ENCODE results near the gene EPS8L3.
"Not testable (repeated sequence)": the region's sequence is repeated elsewhere in the genome, so short reads cannot be mapped to it uniquely, and the experiment has no call there.

EPS8L3 gene

GRCh38 chr1:109714661-109715372 lies 48.9 kb downstream of the EPS8L3 start:
- no peak for DNase-seq (ENCODE audit: low read depth)
- no peak overlapping the region for H3K4me3 ChIP-seq (ENCODE audit: low read length)
- TF ChIP-seq, protein P1, sequence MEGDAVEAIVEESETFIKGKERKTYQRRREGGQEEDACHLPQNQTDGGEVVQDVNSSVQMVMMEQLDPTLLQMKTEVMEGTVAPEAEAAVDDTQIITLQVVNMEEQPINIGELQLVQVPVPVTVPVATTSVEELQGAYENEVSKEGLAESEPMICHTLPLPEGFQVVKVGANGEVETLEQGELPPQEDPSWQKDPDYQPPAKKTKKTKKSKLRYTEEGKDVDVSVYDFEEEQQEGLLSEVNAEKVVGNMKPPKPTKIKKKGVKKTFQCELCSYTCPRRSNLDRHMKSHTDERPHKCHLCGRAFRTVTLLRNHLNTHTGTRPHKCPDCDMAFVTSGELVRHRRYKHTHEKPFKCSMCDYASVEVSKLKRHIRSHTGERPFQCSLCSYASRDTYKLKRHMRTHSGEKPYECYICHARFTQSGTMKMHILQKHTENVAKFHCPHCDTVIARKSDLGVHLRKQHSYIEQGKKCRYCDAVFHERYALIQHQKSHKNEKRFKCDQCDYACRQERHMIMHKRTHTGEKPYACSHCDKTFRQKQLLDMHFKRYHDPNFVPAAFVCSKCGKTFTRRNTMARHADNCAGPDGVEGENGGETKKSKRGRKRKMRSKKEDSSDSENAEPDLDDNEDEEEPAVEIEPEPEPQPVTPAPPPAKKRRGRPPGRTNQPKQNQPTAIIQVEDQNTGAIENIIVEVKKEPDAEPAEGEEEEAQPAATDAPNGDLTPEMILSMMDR (IDR thresholded peaks at IDR 0.05; ENCODE audit: insufficient read depth, low read depth, low read length, missing control alignments): no peak

GRCh38 chr1:109713636-109714035 lies 50.1 kb downstream of the EPS8L3 start:
- TF ChIP-seq, protein P1 (IDR thresholded peaks at IDR 0.05; ENCODE audit: insufficient read depth, low read depth, low read length, missing control alignments): no peak
- H3K4me3 ChIP-seq (ENCODE audit: low read length): no peak overlapping the region
- DNase-seq (ENCODE audit: low read depth): no peak

- H3K4me3 ChIP-seq (ENCODE audit: low read length): no peak overlapping the region
- no peak for DNase-seq (ENCODE audit: low read depth)
- TF ChIP-seq, protein P1 (IDR thresholded peaks at IDR 0.05; ENCODE audit: insufficient read depth, low read depth, low read length, missing control alignments): no peak
Observed at GRCh38 chr1:109712321-109712864, 51.3 kb downstream of the EPS8L3 start.

DNA sequence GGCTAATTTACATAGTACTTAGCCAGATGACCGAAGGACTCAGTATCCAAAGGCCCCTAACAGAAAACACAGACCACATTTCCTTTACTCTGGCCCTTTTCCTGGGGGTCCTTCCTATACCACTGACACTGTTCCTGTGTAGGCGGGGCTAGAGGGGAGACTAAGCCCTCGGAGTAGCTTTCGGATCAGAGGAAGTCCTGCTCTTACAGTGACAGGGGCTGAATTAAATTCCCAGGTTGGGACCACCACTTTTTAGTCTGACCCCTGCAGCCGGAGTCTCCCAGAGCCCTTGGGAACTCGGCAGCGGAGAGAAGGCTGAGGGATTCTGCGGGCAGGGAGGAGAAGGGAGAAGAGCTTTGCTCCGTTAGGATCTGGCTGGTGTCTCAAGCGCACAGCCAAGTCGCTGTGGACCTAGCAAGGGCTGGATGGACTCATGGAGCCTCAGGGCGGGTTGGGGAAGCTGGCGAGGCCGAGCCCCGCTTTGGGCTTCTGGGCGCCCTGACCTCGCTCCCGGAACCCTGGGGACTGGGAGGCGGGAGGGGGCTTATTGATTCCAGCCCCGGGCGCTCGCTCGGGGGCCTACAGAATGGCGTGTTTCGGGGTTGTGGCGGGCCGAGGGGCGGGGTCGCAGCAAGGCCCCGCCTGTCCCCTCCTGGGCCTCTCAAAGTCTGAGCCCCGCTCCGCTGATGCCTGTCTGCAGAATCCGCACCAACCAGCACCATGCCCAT lies 52.0 kb downstream of the EPS8L3 start, which contains the start of gene GSTM5:
TSS of gene GSTM5 (plus strand) at position 659 of the 728 bp plus-strand sequence. CDS start at position 721, 62 bp downstream.
- H3K4me3 ChIP-seq (ENCODE audit: low read length); DNase-seq (ENCODE audit: low read depth): not testable (repeated sequence)

DNA sequence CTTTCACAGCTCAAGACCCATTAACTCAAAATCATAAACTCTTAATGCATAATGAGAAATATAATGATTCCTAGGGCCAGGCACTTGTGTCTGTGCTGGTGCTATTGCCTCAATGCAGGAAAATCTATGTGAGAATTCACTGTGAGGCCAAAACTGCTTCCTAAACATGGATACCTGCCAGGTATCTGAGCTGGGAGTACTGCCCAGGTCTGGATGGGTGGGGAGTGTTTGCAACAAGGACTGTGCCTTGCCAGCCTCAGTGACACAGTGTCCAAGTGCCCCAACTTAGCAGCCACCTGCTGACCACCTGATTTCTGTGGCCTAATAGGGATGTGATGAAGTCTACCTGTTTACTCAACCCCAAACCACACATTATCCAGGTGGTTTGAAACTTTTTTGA lies 53.9 kb downstream of the EPS8L3 start:
- not testable (repeated sequence) for DNase-seq (ENCODE audit: low read depth); H3K4me3 ChIP-seq (ENCODE audit: low read length)

GRCh38 chr1:109708949-109709348 lies 54.8 kb downstream of the EPS8L3 start:
- H3K4me3 ChIP-seq (ENCODE audit: low read length); DNase-seq (ENCODE audit: low read depth): not testable (repeated sequence)

DNA sequence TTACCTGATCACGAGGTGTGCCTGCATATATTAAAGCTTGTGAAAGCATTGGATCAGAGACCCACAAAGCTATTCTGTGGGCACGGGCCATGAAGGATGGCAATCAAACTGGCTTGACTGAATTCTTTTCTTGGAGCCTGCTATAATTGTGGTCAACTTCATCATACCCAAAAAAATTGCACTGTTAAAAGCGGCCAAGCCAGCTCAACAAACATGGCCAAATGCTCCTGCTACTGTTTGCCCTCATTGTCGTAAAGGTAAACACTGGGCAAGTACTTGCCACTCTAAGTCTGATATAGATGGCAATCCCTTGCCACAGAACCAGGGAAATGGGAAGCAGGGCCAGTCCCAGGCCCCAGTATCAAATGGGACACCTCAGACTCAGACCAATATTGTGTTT lies 58.3 kb downstream of the EPS8L3 start:
- TF ChIP-seq, protein P1 (IDR thresholded peaks at IDR 0.05; ENCODE audit: insufficient read depth, low read depth, low read length, missing control alignments): no peak
- H3K4me3 ChIP-seq (ENCODE audit: low read length): no peak overlapping the region
- no peak for DNase-seq (ENCODE audit: low read depth)

- no peak for DNase-seq (ENCODE audit: low read depth)
Observed at GRCh38 chr1:109704173-109704572, 59.5 kb downstream of the EPS8L3 start.

DNA sequence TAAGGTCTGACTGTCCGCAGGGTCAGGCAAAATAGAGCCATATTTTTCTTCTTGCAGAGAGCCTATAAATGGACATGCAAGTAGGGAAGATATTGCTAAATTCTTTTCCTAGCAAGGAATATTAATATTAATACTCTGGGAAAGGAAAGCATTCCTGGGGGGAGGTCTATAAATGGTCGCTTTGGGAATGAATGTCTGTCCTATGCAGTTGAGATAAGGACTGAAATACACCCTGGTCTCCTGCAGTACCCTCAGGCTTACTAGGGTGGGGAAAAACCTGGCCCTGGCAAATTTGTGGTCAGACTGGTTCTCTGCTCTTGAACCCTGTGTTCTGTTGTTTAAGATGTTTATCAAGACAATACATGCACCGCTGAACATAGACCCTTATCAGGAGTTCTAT lies 60.8 kb downstream of the EPS8L3 start:
- not testable (repeated sequence) for H3K4me3 ChIP-seq (ENCODE audit: low read length); DNase-seq (ENCODE audit: low read depth)

More at GRCh38 chr1:109704173-109704572, 59.5 kb downstream of the EPS8L3 start:
- H3K4me3 ChIP-seq (ENCODE audit: low read length): no peak overlapping the region
- TF ChIP-seq, protein P1 (IDR thresholded peaks at IDR 0.05; ENCODE audit: insufficient read depth, low read depth, low read length, missing control alignments): peak; percentile 2
